GM12864 (cell line): Measurements from ENCODE around the gene CUL5.

Experiments used
- DNase-seq: peaks from one replicate; pipeline ENCODE4 v3.0.0-alpha.2; 2011; ENCODE audit warnings: low read depth
- H3K4me3 ChIP-seq: 2 replicates; pipeline ENCODE4 v1.5.1; 2011; ENCODE audit warnings: mild to moderate bottlenecking, low read depth, low read length, control low read depth
- CTCF ChIP-seq: IDR thresholded peaks from 2 replicates; pipeline ENCODE4 v1.5.1; 2011; ENCODE audit warnings: low read depth, mild to moderate bottlenecking, moderate library complexity, low read length, control low read depth, inconsistent platforms; ENCODE audit errors: missing control alignments

Gene CUL5

GRCh38 chr11:107988397-107989158 is 20.1 kb upstream of the CUL5 start:
- no peak for DNase-seq
- no peak for TF ChIP-seq CTCF
- no peak overlapping the region for H3K4me3 ChIP-seq

GRCh38 chr11:107991868-107992414 is 16.8 kb upstream of the CUL5 start:
- TF ChIP-seq CTCF = no peak
- H3K4me3 ChIP-seq = no peak overlapping the region
- no peak for DNase-seq

- DNase-seq = no peak
- no peak overlapping the region for H3K4me3 ChIP-seq
- no peak for TF ChIP-seq CTCF
These were observed 12.5 kb upstream of the CUL5 start for GRCh38 chr11:107996006-107996776.

GRCh38 chr11:107998761-107999160 is 9.9 kb upstream of the CUL5 start:
- no peak for TF ChIP-seq CTCF
- H3K4me3 ChIP-seq = no peak overlapping the region
- DNase-seq = no peak

- H3K4me3 ChIP-seq = no peak overlapping the region
- no peak for DNase-seq
- TF ChIP-seq CTCF = peak; percentile 78
These were observed 8.8 kb upstream of the CUL5 start for GRCh38 chr11:107999759-108000455.

- no peak for DNase-seq
- TF ChIP-seq CTCF = no peak
- no peak overlapping the region for H3K4me3 ChIP-seq
These were observed 6.2 kb upstream of the CUL5 start for GRCh38 chr11:108002476-108002875.
